HT-29 (cell line): ENCODE results near the gene KNDC1. TPM values are rescaled to one million over a fixed set of nuclear protein-coding genes. Genes with fewer than 3 reads are reported as not detected.
"Not testable (repeated sequence)": the region's sequence is repeated elsewhere in the genome, so short reads cannot be mapped to it uniquely, and the experiment has no call there.

ENCODE experiments used
- DNase-seq: peaks from one replicate; pipeline ENCODE4 v3.0.0-alpha.2; 2015; ENCODE audit warnings: low spot score
- total RNA-seq: library from RNA; depleted of rRNA; stranded (reverse); fragments of >200 nt; shearing (Covaris generic); gene quantifications from 2 replicates; pipeline ENCODE4 v1.2.3, GENCODE V29; 2014

KNDC1 gene
- total RNA-seq, 1 experiment from 2014 or later = 0.08 TPM

DNA sequence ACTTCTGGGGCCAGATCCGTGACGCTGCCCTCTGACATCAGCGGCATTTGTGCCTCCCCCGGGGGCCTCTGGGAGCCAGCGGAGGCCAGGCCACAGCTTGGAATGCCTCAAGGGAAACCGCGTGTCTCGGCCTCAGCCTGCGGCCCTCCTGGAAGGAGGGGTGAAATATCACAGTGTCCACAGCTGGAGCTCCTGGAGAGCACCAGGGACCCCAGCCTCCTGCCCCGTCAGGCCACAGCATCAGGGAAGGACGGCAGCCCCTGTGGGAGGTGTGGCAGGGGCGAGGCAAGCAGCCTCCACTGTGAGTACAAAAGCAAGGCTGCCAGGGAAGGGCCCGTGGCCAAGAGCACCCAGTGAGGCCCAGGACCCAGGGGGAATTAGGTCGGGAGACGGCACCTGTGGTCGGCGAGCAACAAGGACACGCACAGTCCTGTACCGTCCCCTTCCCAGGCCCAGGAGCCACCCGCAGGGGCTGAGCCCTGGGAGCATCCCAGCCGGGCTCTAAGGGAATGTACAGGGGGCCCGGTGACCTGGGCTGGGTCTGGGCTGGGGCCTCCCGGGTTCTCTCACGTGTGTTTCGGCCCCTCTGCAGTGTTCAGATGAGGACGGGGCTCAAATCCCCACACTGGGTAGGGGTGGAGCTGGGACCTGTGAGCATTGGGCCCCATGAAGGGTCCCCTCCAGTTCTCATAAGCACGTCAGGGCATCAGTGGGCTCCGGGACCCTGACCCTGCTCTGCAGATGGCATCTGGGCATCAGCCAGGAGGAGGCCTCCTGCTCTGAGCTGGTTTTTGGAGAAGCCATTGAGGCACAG lies 18.7 kb upstream of the KNDC1 start:
- no peak for DNase-seq

DNA sequence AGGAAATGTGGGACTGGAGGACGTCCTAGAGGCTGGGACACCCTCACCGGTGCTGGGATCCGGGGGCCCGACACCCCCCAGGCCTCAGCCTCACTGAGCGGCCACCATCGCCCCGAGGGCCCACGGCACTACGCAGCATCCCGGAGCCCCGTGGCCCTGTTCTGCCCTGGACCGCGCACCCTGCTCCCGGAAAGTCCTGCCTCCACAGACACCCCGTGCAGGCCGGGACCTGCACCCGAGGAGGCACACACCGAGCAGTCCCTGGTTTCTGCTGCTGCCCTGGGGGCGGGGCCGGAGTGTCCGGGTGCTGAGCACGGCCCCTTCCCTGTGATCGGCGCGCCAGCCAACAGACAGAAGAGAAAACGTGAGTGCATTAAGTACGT lies 18.1 kb upstream of the KNDC1 start:
- no peak for DNase-seq

DNA sequence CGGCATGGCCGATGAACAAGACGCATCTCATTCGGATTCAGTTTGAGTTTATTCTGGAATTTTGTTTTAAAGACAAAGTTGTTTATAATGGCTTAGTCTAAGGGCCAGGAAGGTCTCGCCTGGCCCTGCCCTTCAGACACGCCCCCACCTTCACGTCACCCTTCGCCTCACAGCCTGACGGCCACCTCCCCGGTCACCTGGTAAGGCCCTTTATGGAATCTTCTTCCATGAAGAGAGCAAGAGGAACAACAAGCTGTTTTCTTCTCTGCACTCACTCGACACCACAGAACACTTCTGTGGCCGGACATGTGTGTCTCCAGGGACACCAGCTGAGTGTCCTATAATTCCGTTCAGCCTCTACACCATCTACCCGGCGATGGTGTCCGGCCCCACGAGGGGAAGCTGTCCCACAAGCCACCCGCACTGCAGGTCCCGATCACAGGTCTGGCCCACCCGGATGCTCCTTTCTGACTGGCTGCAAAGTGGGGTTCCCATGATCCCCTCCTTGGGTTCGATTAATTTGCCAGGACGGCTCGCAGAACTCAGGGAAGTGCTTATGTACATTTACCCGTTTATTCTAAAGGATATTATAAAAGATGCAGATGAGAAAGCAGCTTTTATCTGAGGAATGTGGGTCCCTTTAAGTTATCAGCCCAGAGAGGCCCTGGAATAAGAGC lies 17.4 kb upstream of the KNDC1 start:
- no peak for DNase-seq

DNA sequence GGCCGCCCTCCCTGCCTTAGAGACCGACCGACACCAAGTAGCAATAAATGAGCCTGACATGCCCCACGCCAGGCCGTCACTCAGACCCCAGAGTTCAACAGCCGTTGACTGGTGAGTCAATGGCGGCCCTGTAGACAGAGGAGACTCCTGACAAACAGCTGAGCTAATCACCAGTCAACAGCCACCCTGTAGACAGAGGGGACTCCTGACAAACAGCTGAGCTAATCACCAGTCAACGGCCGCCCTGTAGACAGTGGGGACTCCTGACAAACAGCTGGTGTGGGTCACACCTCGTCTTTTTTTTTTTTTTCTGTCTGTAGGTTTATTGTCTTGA lies 16.9 kb upstream of the KNDC1 start:
- no peak for DNase-seq

DNA sequence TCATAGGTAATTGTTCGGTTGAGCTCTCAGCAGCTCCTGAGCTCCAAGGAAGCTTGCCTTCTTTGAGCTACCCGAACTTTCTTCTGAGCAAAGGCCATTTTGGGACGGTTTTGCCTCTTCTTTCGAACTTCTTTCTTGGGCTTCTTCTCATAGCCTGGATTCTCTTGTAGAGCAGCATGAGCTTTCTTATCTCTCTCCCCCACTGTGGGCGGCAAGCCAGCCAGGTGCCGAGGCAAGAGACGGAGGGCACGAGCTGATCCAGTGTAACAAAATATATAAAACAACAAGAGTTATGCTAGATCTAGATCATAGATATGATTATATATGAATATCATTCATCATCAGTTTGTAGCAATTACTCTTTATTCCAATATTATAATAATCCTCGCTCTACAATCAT lies 16.5 kb upstream of the KNDC1 start:
- no peak for DNase-seq

DNA sequence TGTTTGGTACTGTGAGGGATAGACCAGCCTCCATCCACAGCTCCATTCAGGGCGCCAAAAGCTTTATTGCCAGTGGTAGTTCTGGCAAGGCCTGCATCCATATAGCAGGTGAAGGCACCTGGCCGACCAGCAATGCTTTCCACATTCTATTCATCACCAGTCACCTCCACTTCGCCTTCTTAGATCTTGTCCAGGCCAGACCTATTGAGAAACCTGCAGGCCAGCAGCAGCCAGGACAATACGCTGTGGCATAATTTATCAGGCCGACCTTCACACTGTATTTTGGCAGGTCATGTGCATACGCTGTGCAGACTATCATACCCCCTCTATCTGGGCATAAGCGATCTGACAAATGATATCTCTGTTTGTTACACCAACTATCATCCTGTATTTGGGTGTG lies 15.2 kb upstream of the KNDC1 start:
- DNase-seq = no peak

DNA sequence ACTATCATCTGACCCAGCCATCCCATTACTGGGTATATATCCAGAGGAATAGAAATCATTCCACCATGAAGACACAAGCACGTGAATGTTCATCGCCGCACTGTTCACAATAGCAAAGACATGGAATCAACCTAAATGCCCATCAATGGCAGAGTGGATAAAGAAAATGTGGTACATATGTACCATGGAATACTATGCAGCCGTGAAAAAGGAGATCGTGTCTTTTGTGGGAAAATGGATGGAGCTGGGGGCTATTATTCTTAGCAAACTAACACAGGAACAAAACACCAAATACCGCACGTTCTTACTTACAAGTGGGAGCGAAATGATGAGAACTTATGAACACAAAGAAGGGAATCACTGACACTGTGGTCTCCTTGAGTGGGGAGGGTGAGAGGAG lies 9.8 kb upstream of the KNDC1 start:
- no peak for DNase-seq

DNA sequence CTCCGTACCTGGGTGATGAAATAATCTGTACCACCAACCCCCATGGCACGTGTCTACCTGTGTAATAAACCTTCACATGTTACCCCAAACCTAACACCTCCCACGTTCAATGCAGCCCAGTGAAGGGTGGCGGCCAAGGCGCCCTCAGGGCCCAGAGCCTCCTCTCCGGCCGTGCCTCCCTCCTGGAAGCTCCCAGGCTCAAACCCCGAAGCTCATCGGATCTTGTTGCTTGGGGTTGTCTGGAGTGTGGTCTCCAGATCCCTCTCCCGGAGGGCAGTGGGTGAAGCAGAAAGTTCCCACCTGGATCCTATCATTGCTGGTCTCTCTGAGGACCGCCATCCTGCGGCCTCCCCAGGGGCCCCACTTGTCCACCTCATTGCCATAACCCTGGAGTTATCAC lies 9.4 kb upstream of the KNDC1 start:
- no peak for DNase-seq

DNA sequence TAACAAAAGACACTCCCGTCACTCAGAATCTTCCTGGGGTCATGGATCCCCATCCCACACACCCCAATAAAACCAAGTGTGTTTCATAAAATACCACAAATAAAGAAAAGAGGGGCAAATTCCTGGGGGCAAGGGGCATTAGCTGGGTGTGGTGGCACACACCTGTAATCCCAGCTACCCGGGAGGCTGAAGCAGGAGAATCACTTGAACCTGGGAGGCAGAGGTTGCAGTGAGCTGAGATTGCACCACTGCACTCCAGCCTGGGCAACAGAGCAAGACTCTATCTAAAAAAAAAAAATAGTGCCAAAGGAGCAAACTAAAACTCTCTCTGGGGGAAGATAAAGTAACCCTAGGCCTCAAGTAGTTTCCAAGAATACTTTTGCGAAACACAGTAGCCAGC lies 8.9 kb upstream of the KNDC1 start:
- DNase-seq = not testable (repeated sequence)

DNA sequence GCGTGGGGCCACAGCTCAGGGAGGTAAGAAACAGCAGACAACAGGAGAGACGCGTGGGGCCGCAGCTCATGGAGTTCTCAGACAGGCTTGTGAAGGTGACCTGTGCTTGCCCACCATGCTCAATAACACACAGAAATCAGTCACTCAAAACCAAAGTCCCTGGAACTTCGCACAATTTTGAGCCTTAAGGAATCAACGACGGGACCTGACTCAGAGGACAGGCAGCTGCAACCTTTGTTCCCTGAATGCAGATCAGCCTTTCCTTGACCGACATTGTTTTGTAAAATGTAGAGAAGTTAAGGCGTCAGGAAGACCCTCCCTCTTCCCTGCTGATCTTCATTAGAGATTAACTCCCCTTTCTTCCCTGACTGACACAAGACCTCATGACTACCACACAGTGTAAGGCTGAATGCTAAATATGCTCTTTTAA lies 8.5 kb upstream of the KNDC1 start:
- DNase-seq = no peak

DNA sequence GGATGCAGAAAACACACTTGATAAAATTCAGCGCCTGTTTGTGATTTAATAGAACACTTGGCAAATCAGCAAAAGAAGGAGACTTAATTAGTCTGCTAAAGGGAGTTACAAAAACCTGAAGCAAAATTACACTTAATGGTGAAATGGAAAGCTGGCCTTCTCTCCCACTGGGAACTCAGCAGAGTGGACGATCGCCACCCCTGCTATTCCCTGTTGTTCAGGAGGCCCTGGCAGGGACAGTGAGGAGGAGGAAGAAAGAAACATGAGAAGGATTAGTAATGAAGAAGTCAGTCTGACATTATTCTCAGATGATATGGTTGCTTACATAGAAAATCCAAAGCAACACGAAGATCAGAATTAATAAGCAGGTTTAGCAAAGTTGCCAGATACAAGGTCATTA lies 5.6 kb upstream of the KNDC1 start:
- no peak for DNase-seq

DNA sequence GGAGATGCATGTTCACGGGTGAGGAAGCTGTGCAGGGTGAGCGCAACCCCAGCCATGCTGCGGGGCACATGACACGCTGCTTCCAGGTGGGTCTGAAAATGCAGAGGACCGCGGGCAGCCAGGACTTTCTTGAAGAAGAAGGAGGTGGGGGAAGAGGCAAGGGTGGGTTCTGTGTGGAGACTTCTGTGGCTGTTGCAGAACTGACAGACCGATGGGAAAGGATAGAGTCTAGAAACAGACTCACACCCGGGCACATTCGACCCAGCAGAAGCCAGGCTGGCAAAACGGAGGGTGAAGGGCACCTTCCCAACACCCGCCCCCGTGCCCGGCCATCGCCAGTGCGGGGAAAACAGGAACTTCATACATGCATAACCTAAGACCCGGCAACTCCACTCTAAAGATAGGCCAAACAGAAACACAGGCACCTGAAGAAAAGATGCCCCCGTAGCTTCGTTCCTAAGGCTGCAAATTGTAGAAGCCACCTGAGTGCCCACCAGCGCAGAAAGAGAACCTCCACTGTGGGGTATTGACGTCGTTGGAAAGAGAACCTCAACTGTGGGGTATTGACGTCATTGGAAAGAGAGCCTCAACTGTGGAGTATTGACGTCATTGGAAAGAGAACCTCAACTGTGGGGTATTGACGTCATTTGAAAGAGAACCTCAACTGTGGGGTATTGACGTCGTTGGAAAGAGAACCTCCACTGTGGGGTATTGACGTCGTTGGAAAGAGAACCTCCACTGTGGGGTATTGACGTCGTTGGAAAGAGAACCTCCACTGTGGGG lies 4.8 kb upstream of the KNDC1 start:
- no peak for DNase-seq

DNA sequence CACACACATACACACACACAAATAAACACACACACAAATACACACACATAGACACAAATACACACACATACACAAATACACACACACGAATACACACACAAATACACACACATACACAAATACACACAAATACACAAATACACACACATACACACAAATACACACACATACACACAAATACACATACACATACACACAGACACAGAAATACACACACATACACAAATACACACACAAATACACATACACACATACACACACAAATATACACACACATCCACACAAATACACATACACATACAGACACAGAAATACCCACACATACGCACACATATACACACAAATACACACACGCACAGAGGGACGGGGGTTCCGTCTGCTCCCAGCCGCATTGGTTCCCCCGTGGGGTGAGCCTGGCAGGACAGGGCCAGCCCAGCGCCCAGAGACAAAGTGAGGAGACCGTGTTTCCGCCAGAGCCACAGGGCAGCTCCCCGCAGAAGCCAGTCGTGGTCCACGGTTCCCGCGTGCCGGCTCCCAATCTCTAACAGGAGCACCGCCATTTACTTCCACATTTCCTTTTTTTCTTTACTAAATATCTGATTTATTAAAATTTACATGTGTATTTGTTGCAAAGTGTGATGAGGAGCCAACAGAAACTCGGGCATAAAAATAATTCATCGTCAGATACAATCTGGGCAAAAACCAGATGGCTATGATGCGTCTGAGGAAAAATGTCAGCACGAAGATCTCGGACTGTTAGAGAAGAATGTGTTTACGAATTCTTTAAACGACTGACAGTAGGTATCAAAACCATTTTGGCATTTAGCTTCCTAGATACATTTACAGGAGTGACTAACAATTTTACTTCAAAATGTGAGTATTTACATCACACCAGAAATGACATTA lies 3.1 kb upstream of the KNDC1 start:
- DNase-seq = no peak

DNA sequence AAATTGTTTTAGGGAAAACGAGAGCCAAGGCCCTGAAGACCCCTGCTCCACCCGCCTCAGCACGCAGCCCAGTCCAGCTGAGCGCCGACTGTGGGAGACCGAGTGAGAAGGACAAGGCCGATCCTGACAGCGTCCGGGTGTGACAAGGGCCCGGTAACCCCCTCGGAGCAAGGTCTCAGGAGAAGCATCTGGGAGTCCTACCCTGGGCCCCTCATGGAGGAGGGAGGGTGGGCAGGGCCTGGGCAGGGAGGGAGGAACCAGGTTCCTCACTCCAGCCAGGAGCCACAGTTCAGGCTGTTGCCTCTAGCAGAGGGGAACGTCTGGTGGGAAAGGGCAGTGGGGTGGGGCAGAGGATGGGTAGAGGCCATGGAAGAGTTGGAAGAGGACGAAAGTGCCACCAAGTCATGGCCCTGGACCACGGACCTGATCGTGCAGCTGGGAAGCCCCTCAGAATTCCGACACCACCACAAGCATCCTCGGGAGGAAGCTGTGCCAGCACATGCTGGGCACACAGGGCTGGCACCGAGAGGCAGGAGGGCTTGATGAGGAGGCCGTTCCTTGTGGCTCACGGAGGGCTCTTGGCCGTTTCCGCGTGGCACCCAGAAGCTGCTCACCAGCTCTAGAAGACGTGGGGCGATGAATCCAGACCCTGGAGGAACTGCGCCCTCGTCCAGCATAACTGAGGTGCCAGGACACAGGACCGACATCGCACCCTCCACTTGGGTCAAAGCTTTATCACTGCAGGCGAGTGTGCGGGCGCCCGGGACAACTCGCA lies 2.2 kb upstream of the KNDC1 start:
- no peak for DNase-seq

DNA sequence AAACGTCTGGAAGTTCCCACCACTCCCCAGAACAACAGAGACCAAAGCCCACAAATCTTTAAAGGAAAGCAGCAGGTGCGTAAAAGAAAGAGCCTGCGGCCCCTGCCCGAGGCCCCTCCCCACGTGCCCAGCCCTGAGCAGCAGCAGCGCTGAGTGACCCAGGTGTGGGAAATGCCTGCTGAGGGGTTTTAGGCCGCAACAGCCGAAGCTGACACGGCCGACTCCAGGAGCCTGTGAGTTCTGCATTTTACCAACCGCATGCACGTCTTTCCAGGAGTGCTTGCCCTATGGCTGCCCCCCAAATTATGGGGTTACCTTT lies 1.6 kb upstream of the KNDC1 start:
- DNase-seq = no peak

DNA sequence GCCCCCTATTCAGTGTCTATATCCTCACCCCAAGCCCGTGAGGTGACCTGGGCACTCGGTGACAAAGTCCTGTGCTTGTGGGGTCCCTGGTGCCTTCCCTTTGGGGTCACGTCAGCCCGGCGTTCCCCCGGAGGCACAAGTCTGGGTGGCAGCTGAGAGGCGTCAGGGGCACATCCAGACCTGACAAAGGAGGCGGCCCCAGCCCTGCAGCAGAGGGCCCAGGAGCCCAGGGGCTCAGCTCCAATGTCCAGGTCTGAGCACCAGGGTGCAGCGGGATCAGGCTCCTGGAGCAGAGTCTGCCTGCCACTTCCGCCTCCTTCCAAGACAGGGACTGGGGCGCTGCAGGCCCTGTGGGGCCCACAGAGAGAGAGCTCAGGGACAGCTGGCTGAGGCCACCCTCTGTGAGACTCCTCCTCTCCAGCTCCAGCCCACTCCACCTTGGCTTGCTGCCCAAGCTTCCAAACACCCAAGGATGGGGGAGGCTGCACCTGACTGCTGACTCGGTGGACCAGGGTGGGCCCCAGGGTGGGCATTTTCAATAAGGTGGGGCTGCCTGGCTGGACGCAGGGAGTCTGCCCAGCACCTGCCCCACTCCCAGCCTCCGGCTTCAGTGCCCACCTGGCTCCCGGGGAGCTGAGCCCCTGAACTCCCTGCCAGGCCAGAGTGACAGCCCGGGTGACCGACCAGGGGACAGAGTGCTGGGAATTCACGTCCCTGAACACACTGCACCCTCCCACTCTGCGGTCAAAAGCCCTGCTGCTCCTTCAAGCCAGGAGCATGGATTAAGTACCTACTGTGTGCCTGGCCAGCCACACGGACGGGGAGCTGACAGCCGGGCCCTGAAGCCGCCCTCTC lies 1.0 kb upstream of the KNDC1 start:
- peak; percentile 45 for DNase-seq

DNA sequence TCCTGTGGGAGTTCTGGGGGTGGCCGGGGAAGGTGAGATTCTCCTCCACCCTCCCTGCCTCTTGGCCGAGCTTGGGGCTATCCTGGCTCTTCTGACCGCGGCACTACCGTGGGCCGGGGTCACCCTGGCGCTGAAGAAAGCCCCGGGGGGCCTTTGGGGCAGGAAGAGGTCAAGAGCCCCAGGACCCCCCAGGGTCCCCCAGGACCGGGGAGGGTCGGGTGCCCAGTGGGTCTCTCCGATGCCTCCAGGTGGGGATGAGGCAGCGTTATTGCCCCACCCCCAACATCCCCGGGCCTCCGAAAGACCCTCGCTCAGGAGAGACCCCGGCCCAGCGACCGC lies 439 bp upstream of the KNDC1 start:
- DNase-seq = no peak

DNA sequence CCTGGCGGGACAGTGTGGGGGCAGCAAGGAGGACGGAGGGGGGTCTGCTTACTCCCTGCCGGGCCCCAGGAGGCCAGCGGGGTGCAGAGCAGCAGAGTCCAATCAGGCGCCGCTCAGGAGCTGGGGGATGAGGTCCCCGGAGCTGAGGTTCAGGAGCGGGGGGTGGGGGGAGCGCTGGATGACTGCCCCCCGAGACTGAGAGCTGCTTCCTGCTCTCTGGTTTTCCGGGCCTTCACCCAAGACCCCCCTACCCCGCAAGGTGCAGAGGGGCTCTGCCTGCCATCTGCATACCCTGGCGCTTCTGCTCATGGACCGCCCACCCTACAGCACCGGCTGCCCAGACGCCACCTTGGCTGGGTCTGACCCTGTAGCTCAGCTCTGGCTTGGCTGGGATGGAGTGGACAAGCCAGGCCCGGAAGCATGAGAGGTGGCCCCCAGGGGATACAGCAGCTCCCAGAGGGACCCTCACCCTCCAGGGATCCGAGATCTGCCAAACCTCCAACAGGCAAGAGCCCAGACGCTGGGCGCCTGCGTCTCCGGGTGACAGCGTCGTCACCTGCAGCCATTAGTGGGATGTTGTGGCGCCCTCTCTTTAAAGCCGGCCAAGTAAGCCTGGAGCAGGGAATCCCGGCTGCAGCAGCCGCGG lies 930 bp downstream of the KNDC1 start:
- no peak for DNase-seq

DNA sequence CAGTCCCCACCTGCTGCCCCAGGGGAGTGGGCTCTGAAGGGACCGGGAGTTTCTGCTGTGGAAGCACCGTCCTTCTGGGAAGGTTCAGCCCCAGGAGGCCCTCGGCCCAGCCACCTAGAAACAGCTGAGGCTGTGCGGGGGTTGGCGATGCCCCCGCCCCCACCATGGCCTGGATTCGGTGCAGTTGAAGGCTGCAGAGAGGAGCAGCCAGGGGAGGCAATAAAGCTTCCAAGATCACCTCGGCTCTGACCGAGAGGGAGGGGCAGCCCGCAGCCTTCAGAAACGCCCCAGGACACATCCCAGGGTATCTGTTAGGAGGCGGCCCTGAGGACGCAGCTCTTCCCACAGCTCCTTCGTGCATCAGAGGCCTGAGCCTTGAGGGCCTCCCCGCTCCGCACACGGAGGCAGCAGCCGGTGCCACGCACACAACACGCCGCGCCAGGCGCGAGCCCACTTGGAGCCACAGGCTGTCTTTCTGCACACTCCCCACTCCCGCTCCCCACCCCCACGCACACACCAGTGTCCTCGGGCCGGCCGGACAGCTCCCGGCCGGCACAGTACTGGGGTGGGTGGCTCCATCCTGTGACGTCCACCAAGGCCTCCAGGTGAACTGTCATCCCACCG lies 1.6 kb downstream of the KNDC1 start:
- DNase-seq = no peak
